Mesenchymal stem cell (in vitro differentiated cells and primary cell): Measurements from ENCODE around the gene CD59.

Experiments used
- DNase-seq: peaks from one replicate; pipeline ENCODE4 v3.0.0-alpha.2; 2013
- H2AFZ ChIP-seq: one replicate; pipeline ENCODE4 v1.6.1; 2013; ENCODE audit warnings: low read depth, mild to moderate bottlenecking, control low read depth, inconsistent platforms, low read length, moderate library complexity
- H2AK5ac ChIP-seq: 2 replicates; pipeline ENCODE4 v1.6.1; 2013; ENCODE audit warnings: low read length, moderate library complexity, mild to moderate bottlenecking, inconsistent platforms; ENCODE audit not compliant: severe bottlenecking
- H2BK120ac ChIP-seq: one replicate; pipeline ENCODE4 v1.6.1; 2013; ENCODE audit warnings: low read depth, mild to moderate bottlenecking, inconsistent platforms, low read length, moderate library complexity
- H2BK12ac ChIP-seq, 2 experiments: one replicate each; pipeline ENCODE4 v1.6.1; 2013; ENCODE audit warnings: inconsistent platforms in 2 of 2, low read length in 2 of 2, mild to moderate bottlenecking in 2 of 2, moderate library complexity in 2 of 2, control low read depth in 1 of 2
- H2BK15ac ChIP-seq: one replicate; pipeline ENCODE4 v1.6.1; 2013; ENCODE audit warnings: mild to moderate bottlenecking, low read depth, inconsistent platforms; ENCODE audit not compliant: poor library complexity, severe bottlenecking
- H2BK5ac ChIP-seq: 2 replicates; pipeline ENCODE4 v1.6.1; 2013; ENCODE audit warnings: low read depth, mild to moderate bottlenecking, low read length, control low read depth, inconsistent platforms; ENCODE audit not compliant: poor library complexity, severe bottlenecking
- H3K14ac ChIP-seq, 2 experiments: one replicate each; pipeline ENCODE4 v1.6.1; 2013; ENCODE audit warnings: inconsistent platforms in 2 of 2, low read length in 2 of 2, control low read depth in 1 of 2, mild to moderate bottlenecking in 1 of 2, moderate library complexity in 1 of 2
- H3K18ac ChIP-seq, 2 experiments: one replicate each; pipeline ENCODE4 v1.6.1; 2013; ENCODE audit warnings: inconsistent platforms in 2 of 2, low read length in 2 of 2, control low read depth in 1 of 2, low read depth in 1 of 2, mild to moderate bottlenecking in 1 of 2
- H3K23ac ChIP-seq, 2 experiments: one replicate each; pipeline ENCODE4 v1.6.1; 2013; ENCODE audit warnings: inconsistent platforms in 2 of 2, low read length in 2 of 2, mild to moderate bottlenecking in 2 of 2, moderate library complexity in 2 of 2, control low read depth in 1 of 2
- H3K27ac ChIP-seq: 2 replicates; pipeline ENCODE4 v1.5.1; 2013; ENCODE audit warnings: mild to moderate bottlenecking, moderate library complexity, low read length, control low read depth, inconsistent platforms; ENCODE audit not compliant: poor library complexity, severe bottlenecking
- H3K27me3 ChIP-seq, 2 experiments: 2 replicates each; pipeline versions ENCODE4 v1.6.1 to v1.7.0; 2013; ENCODE audit warnings: low read length in 2 of 2, mild to moderate bottlenecking in 2 of 2, moderate library complexity in 2 of 2, control low read depth in 1 of 2, inconsistent platforms in 1 of 2; ENCODE audit not compliant: control insufficient read depth in 1 of 2, insufficient read depth in 1 of 2
- H3K36me3 ChIP-seq, 2 experiments: 2 replicates each; pipeline versions ENCODE4 v1.6.1 to v1.7.0; 2013; ENCODE audit warnings: low read length in 2 of 2, control low read depth in 1 of 2, inconsistent platforms in 1 of 2, low read depth in 1 of 2, mild to moderate bottlenecking in 1 of 2; ENCODE audit not compliant: insufficient read depth in 2 of 2, control insufficient read depth in 1 of 2
- H3K4ac ChIP-seq, 2 experiments: one replicate each; pipeline ENCODE4 v1.6.1; 2013; ENCODE audit warnings: inconsistent platforms in 2 of 2, low read length in 2 of 2, mild to moderate bottlenecking in 2 of 2, moderate library complexity in 2 of 2, control low read depth in 1 of 2, low read depth in 1 of 2
- H3K4me1 ChIP-seq: 2 replicates; pipeline ENCODE4 v1.6.1; 2013; ENCODE audit warnings: low read depth, low read length, control low read depth; ENCODE audit not compliant: control insufficient read depth, insufficient read depth
- H3K4me2 ChIP-seq: 2 replicates; pipeline ENCODE4 v1.6.1; 2013; ENCODE audit warnings: low read length, mild to moderate bottlenecking, inconsistent platforms; ENCODE audit not compliant: poor library complexity, severe bottlenecking
- H3K4me3 ChIP-seq, 2 experiments: 2 replicates each; pipeline versions ENCODE4 v1.5.1 to v1.7.0; 2013; ENCODE audit warnings: low read length in 2 of 2, mild to moderate bottlenecking in 2 of 2, control low read depth in 1 of 2, low read depth in 1 of 2; ENCODE audit not compliant: insufficient read depth in 1 of 2
- H3K79me1 ChIP-seq: replicated peaks from 2 replicates; pipeline ENCODE4 v1.6.1; 2013; ENCODE audit warnings: mild to moderate bottlenecking, control low read depth, low read length, inconsistent platforms; ENCODE audit not compliant: poor library complexity, severe bottlenecking
- H3K9ac ChIP-seq: 2 replicates; pipeline ENCODE4 v1.7.0; 2013; ENCODE audit warnings: mild to moderate bottlenecking, low read length, moderate library complexity
- H3K9me3 ChIP-seq: 2 replicates; pipeline ENCODE4 v1.7.0; 2013; ENCODE audit warnings: mild to moderate bottlenecking, low read length; ENCODE audit not compliant: control insufficient read depth
- H4K8ac ChIP-seq: one replicate; pipeline ENCODE4 v1.6.1; 2013; ENCODE audit warnings: inconsistent platforms, mild to moderate bottlenecking, low read length, moderate library complexity
- H4K91ac ChIP-seq: one replicate; pipeline ENCODE4 v1.6.1; 2013; ENCODE audit warnings: mild to moderate bottlenecking, low read length, inconsistent platforms
- WGBS: methylation state at CpG from one replicate; pipeline ENCODE4 v1.1.7; 2013; ENCODE audit warnings: mixed read lengths; 5-methylcytosine and 5-hydroxymethylcytosine counted together

Gene CD59

GRCh38 chr11:33770236-33770635 lies 34.0 kb upstream of the CD59 start:
- WGBS = 100% methylated on average over 1 of the region's 2 CpGs
- Histone ChIP-seq H3K27me3 (no peaks in the 10 kb centered on the region), H3K18ac (no peak overlapping the region), H3K23ac (no peak overlapping the region), H3K4me3 (no peak overlapping the region), H2BK15ac (no peak overlapping the region), H2AK5ac (no peak overlapping the region), H2BK12ac (no peak overlapping the region), H3K36me3 (peaks cover 3 to 44% of the 10 kb centered on the region in 2 experiments), H2AFZ (no peak overlapping the region), H3K4me1 (peaks cover 5% of the 10 kb centered on the region), H3K79me1 (peaks cover 29% of the 10 kb centered on the region), H3K27ac (no peak overlapping the region), H4K91ac (no peak overlapping the region), H3K9me3 (no peaks in the 10 kb centered on the region), H4K8ac (no peak overlapping the region), H3K4ac (no peak overlapping the region), H2BK5ac (no peak overlapping the region), H3K9ac (no peak overlapping the region), H3K14ac (no peak overlapping the region), H3K4me2 (no peak overlapping the region), H2BK120ac (no peak overlapping the region)
- DNase-seq = no peak

GRCh38 chr11:33769542-33769941 lies 33.3 kb upstream of the CD59 start:
- H3K14ac ChIP-seq = no peak overlapping the region
- H3K18ac ChIP-seq = no peak overlapping the region
- no peak overlapping the region for H4K8ac ChIP-seq
- WGBS = 87% methylated on average over 3 of the region's 4 CpGs
- peaks cover 4% of the 10 kb centered on the region for H3K4me1 ChIP-seq
- H2BK12ac ChIP-seq = no peak overlapping the region
- no peak overlapping the region for H3K4me2 ChIP-seq
- no peak for DNase-seq
- no peak overlapping the region for H2AFZ ChIP-seq
- peaks cover 5 to 51% of the 10 kb centered on the region in 2 experiments for H3K36me3 ChIP-seq
- H2BK120ac ChIP-seq = no peak overlapping the region
- H3K4me3 ChIP-seq = no peak overlapping the region
- H3K4ac ChIP-seq = no peak overlapping the region
- no peak overlapping the region for H2AK5ac ChIP-seq
- H3K9me3 ChIP-seq = no peaks in the 10 kb centered on the region
- H2BK15ac ChIP-seq = no peak overlapping the region
- no peak overlapping the region for H3K27ac ChIP-seq
- H4K91ac ChIP-seq = no peak overlapping the region
- H3K27me3 ChIP-seq = no peaks in the 10 kb centered on the region
- no peak overlapping the region for H3K9ac ChIP-seq
- H3K23ac ChIP-seq = no peak overlapping the region
- H3K79me1 ChIP-seq = peaks cover 27% of the 10 kb centered on the region
- no peak overlapping the region for H2BK5ac ChIP-seq

- H3K27me3 ChIP-seq = no peaks in the 10 kb centered on the region
- no peak overlapping the region for H3K9ac ChIP-seq
- H3K4me1 ChIP-seq = peaks cover 2% of the 10 kb centered on the region
- H2BK120ac ChIP-seq = no peak overlapping the region
- H4K8ac ChIP-seq = no peak overlapping the region
- no peak overlapping the region for H2AFZ ChIP-seq
- no peak overlapping the region for H3K14ac ChIP-seq
- H3K4ac ChIP-seq = no peak overlapping the region
- no peak overlapping the region for H3K27ac ChIP-seq
- no peak overlapping the region for H3K4me3 ChIP-seq
- peaks cover 6 to 67% of the 10 kb centered on the region in 2 experiments for H3K36me3 ChIP-seq
- H3K9me3 ChIP-seq = no peaks in the 10 kb centered on the region
- no peak overlapping the region for H2BK15ac ChIP-seq
- H3K18ac ChIP-seq = no peak overlapping the region
- DNase-seq = no peak
- H2BK5ac ChIP-seq = no peak overlapping the region
- H4K91ac ChIP-seq = no peak overlapping the region
- 90% methylated on average over 3 of the region's 4 CpGs for WGBS
- no peak overlapping the region for H2AK5ac ChIP-seq
- no peak overlapping the region for H2BK12ac ChIP-seq
- no peak overlapping the region for H3K4me2 ChIP-seq
- H3K23ac ChIP-seq = no peak overlapping the region
- peaks cover 17% of the 10 kb centered on the region for H3K79me1 ChIP-seq
Observed at GRCh38 chr11:33767624-33768023, 31.4 kb upstream of the CD59 start.

GRCh38 chr11:33766085-33766484 lies 29.9 kb upstream of the CD59 start:
- H3K36me3 ChIP-seq = peaks cover 8 to 73% of the 10 kb centered on the region in 2 experiments
- H2BK5ac ChIP-seq = no peak overlapping the region
- no peak overlapping the region for H4K8ac ChIP-seq
- H3K4me3 ChIP-seq = no peak overlapping the region
- H3K14ac ChIP-seq = no peak overlapping the region
- H2AFZ ChIP-seq = no peak overlapping the region
- H3K79me1 ChIP-seq = peaks cover 12% of the 10 kb centered on the region
- H3K4me2 ChIP-seq = no peak overlapping the region
- no peak overlapping the region for H2BK120ac ChIP-seq
- no peak overlapping the region for H2AK5ac ChIP-seq
- 98% methylated on average over 2 of the region's 2 CpGs for WGBS
- H3K27ac ChIP-seq = no peak overlapping the region
- H4K91ac ChIP-seq = no peak overlapping the region
- no peak overlapping the region for H2BK12ac ChIP-seq
- no peak overlapping the region for H2BK15ac ChIP-seq
- H3K4ac ChIP-seq = no peak overlapping the region
- no peak overlapping the region for H3K23ac ChIP-seq
- no peaks in the 10 kb centered on the region for H3K9me3 ChIP-seq
- no peaks in the 10 kb centered on the region for H3K4me1 ChIP-seq
- H3K9ac ChIP-seq = no peak overlapping the region
- no peak for DNase-seq
- H3K18ac ChIP-seq = no peak overlapping the region
- no peaks in the 10 kb centered on the region for H3K27me3 ChIP-seq
